Liver (tissue), 3 donors: ENCODE data around the gene ADCY4.

Experiments used
- CTCF ChIP-seq: fragments of 150-350 bp; IDR thresholded peaks from 2 replicates; pipeline ENCODE4 v1.5.1; 2017; ENCODE audit warnings: improper control_type of control experiment, low read depth, low read length; ENCODE audit not compliant: missing input control
- EGR1 ChIP-seq, 2 donors: IDR thresholded peaks; 2 replicates each; pipeline ENCODE4 v1.6.1; 2016 to 2018; ENCODE audit warnings: antibody characterized with exemption in 2 of 2, low read depth in 2 of 2
- SP1 ChIP-seq: IDR thresholded peaks from 2 replicates; pipeline ENCODE4 v1.6.1; 2018; ENCODE audit warnings: antibody characterized with exemption, mild to moderate bottlenecking
- TAF1 ChIP-seq: conservative IDR thresholded peaks from 2 replicates; pipeline ENCODE4 v1.6.1; 2016; ENCODE audit warnings: antibody characterized with exemption, mild to moderate bottlenecking
- ZBTB33 ChIP-seq: IDR thresholded peaks from 2 replicates; pipeline ENCODE4 v1.6.1; 2016; ENCODE audit warnings: antibody characterized with exemption
- TF ChIP-seq, protein P1 (sequence below): IDR thresholded peaks from 2 replicates; pipeline ENCODE4 v1.6.1; 2016; ENCODE audit warnings: antibody characterized with exemption, mild to moderate bottlenecking
- donor health status: healthy.
- donor health status: healthy.

GRCh38 chr14:24273422-24273998, 61.4 kb downstream of the ADCY4 start:
- TF ChIP-seq CTCF = peak; percentile 8
- TF ChIP-seq TAF1 = no peak
- TF ChIP-seq, protein P1, sequence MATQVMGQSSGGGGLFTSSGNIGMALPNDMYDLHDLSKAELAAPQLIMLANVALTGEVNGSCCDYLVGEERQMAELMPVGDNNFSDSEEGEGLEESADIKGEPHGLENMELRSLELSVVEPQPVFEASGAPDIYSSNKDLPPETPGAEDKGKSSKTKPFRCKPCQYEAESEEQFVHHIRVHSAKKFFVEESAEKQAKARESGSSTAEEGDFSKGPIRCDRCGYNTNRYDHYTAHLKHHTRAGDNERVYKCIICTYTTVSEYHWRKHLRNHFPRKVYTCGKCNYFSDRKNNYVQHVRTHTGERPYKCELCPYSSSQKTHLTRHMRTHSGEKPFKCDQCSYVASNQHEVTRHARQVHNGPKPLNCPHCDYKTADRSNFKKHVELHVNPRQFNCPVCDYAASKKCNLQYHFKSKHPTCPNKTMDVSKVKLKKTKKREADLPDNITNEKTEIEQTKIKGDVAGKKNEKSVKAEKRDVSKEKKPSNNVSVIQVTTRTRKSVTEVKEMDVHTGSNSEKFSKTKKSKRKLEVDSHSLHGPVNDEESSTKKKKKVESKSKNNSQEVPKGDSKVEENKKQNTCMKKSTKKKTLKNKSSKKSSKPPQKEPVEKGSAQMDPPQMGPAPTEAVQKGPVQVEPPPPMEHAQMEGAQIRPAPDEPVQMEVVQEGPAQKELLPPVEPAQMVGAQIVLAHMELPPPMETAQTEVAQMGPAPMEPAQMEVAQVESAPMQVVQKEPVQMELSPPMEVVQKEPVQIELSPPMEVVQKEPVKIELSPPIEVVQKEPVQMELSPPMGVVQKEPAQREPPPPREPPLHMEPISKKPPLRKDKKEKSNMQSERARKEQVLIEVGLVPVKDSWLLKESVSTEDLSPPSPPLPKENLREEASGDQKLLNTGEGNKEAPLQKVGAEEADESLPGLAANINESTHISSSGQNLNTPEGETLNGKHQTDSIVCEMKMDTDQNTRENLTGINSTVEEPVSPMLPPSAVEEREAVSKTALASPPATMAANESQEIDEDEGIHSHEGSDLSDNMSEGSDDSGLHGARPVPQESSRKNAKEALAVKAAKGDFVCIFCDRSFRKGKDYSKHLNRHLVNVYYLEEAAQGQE = no peak
- no peak for TF ChIP-seq EGR1 (IDR thresholded peaks at IDR 0.05; ENCODE audit: low read depth in 2 of 2)
- no peak for TF ChIP-seq SP1
- no peak for TF ChIP-seq ZBTB33
